OCI-M2 (cell line): ENCODE results near the gene CWF19L2.

Source experiments
- DNase-seq: peaks from one replicate; lab custom pipeline; 2025; ENCODE audit not compliant: unreplicated experiment; lab: John Stamatoyannopoulos, UW

The CWF19L2 gene

DNA sequence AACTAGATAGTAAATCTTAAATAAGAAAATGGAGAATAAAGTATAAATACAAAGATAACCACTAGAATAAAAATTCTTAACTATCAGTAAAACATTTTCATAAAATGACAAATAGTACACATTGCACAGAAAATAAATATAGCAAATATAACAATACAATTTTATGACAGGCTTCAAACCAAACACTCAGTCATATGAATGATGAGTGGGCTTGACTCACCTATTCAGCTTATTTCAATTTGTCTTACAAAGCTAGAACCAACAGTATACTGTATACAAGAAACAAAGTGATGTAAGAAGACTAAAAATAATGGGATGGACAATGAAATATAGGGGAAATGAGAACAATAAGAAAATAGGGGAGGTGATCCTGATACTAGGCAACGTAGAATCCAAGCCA is 141.2 kb downstream of the CWF19L2 start:
- DNase-seq, result no peak

DNA sequence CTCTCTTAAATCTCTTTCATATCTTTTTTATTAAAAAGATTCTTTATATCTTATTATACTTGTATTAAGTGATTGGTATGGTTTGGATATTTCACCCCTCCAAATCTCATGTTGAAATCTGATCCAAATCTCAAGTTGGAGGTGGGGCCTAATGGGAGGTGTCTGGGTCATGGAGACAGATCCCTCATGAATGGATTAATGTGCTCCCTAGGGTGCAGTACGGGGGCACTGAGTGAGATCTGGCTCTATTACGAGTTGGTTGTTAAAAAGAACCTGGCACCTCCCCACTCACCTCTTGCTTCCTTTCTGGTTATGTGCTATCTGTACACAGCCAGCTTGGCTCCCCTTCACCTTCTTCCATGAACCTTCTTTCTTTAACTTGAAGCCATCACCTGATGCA is 149.6 kb downstream of the CWF19L2 start:
- no peak for DNase-seq

- DNase-seq, result no peak
These were observed 155.7 kb downstream of the CWF19L2 start for GRCh38 chr11:107301878-107302277.

GRCh38 chr11:107293677-107294344 is 163.8 kb downstream of the CWF19L2 start:
- no peak for DNase-seq

- DNase-seq, result no peak
These were observed 175.4 kb downstream of the CWF19L2 start for GRCh38 chr11:107282195-107282594.
